ENCODE measurements around the gene PARD3.
"Not testable (repeated sequence)": the region's sequence is repeated elsewhere in the genome, so short reads cannot be mapped to it uniquely, and the experiment has no call there.

Gene PARD3

DNA sequence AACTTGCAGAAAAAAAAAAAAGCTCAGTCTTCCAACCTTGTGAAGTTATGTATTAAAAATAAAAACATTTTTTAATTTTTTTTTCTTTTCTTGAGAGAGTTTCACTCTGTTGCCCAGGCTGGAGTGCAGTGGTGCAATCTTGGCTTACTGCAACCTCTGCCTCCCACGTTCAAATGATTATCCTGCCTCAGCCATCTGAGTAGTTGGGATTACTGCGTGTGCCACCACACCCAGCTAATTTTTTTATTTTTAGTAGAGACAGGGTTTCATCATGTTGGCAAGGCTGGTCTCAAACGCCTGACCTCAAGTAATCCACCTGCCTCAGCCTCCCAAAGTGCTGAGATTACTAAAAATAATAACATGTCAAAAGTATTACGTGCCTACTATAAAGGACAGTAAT lies 375.7 kb downstream of the PARD3 start:
- not testable (repeated sequence) for DNase-seq

GRCh38 chr10:34438741-34439140 lies 376.4 kb downstream of the PARD3 start:
- no peak for DNase-seq

- DNase-seq, result no peak
These were observed 377.2 kb downstream of the PARD3 start for GRCh38 chr10:34437906-34438305.

GRCh38 chr10:34434119-34434594 lies 380.9 kb downstream of the PARD3 start:
- DNase-seq, result no peak

DNA sequence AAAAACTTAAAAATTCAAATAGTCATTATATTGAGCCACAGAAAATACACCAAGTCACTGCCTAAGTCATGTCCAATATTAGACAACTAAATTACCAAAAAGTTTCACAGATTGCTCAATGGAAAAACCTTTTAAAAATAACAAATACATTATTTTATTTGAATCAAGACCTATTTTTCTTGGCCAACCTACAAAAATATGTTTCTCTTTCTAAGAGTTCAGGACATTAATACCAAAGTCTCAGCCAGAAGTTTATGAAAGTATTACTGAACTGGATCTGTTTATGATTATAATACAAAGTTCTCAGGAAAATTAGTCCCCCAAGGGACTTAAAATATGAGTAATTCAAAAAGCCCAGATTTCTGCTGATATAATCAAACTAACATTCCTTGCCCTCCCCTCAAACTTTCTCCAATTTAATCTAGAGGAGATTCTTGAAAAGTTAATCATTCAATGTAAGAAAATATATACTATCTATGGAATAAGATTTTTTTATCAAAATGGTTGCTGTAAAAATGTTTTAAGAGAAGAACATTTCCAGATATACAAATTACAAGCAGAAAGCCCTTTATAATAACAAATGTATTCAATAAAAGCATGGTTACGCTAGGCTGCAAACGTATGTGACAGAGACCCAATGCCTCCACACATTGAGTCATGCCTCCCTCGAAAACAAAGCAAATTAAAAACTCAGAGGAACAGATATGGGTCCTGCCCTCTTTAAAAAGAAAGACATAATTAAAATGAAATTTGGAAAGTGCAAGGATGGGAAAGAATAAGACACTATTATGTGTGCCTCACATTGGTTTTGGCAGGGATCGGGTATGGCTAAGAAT lies 381.6 kb downstream of the PARD3 start:
- no peak for DNase-seq

DNA sequence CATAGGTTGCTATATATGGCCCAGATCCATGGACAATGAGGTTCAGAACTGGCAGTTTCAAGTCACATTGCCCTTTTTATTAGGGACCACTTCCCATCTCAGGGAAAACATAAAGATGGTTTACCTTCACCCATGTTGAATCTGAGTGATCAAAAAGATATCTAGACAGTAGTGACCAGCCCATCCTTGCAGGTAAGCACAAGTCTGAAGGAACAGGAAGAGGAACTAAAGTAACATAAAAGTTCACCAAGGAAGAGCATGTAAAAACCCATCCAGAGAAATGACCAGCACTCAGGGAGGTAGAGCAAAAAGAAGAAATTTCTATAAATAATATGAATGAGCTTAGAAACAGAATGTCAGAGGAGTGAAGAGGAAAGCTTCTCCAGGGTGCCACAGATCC lies 382.5 kb downstream of the PARD3 start:
- no peak for DNase-seq

DNA sequence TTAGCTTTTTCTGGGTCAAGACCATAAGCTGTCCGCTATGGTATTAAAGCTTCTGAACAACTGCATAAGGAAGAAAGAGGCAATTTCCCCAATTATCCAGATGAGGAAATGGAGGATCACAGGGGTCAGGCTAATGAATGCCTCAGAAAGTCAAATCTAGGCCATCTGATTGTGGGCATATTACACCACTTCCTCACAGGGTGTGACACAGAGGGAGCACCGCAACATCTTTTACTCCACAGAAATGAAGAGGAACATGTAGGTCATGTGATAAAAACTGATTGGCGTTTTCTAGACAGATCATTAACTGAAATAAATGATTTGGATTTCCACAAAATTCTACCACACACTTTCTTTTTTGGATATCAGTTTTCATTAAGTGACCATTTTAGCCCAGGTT lies 384.4 kb downstream of the PARD3 start:
- no peak for DNase-seq

- DNase-seq, result no peak
These were observed 386.6 kb downstream of the PARD3 start for GRCh38 chr10:34428501-34428900.

DNA sequence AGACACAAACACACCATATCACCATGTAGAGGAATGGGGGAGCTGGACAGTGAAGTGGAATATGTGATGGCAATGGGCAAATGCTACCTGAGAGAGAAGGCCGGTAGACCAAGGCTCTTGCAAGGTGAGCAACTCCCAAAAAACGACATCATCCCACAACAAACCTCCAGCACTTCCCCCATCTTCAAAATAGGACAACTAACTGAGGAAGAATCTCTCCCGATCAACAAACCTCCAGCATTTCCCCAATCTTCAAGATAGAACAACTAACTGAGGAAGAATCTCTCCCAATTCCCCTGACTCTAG lies 387.2 kb downstream of the PARD3 start:
- DNase-seq, result no peak

GRCh38 chr10:34427158-34427910 lies 387.8 kb downstream of the PARD3 start:
- not testable (repeated sequence) for DNase-seq

- not testable (repeated sequence) for DNase-seq
These were observed 388.4 kb downstream of the PARD3 start for GRCh38 chr10:34426538-34427157.

- no peak for DNase-seq
These were observed 389.1 kb downstream of the PARD3 start for GRCh38 chr10:34426041-34426440.

- no peak for DNase-seq
These were observed 391.1 kb downstream of the PARD3 start for GRCh38 chr10:34423673-34424625.

GRCh38 chr10:34420795-34421194 lies 394.3 kb downstream of the PARD3 start:
- DNase-seq, result no peak

- DNase-seq, result no peak
These were observed 394.8 kb downstream of the PARD3 start for GRCh38 chr10:34420273-34420672.

- DNase-seq, result no peak
These were observed 400.1 kb downstream of the PARD3 start for GRCh38 chr10:34415039-34415438.

GRCh38 chr10:34413756-34414587 lies 401.1 kb downstream of the PARD3 start:
- no peak for DNase-seq

DNA sequence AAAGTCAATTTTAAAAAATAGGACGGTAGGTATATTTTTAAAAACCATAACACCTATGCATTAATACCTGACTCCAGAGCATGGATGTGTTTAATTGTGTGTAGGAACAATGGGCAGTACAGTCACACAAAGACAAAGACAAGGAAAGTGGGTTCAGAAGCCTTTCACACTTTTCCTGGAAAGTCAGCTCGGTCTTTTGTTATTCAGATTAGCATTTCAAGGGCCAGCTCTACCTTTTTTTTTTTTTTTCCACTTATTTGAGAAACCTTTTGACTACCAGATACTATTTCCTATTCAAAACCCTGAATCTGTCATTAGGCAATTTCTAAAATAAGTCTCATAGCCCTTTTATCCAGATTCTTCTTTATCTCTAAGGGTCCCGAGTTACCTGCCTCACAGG lies 401.9 kb downstream of the PARD3 start:
- no peak for DNase-seq

DNA sequence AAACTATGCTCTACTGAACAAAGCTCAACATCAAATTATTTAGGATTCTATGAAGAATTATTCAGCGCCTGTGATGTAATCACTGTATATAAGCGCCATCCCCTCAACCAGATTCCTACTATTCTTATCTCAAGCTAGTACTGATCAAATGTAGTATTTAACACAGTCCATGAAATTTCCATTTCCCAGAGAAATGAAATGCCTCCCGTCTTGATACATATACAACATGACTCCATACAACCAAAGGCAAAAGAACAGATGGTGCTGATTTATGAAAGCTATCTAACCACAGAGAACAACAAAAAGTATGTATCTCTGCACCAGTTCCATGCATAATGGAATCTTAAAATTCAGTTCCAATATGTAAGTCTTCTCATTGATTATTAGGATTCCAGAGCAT lies 406.1 kb downstream of the PARD3 start:
- DNase-seq, result no peak

DNA sequence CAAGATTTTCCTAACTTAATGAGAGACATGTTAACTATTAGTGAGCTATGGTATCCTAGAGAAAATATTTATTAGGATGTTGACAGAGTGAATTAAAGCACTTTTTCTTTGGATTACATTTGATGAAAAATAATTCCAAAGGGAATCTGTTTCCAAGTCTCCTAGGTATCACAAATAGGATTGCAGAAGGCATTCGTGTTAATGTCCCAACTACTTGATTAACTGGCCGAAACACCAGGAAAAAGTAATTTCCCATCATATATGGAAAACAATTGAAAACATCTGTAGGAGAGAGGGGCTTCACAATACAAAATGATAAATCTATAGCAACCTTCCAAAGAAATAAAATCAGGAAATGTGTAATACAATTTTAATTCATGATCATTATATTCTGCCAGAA lies 406.7 kb downstream of the PARD3 start:
- no peak for DNase-seq

DNA sequence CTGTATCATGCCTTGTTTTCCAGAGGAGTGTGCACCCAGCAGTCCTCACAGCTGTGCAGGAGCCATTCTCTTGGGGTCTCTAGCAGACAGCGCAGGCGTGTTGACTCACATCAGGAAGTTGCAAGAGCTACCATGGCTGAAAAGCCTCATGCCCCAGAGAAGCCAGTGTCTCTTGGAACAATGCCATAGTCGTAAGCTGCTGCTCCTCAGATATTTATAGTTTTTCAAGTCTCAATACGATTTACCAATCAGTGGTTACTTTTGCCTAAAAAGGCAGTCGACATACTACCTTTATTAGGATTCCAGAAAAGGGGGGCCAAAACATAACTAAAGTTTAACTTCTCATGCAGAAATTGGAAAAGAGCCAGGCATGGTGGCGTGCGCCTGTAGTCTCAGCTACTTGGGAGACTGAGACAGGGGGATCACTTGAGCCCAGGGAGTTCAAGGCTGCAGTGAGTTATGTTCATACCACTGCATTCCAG lies 407.7 kb downstream of the PARD3 start:
- DNase-seq, result no peak
